HG03378 (cell line): ENCODE results near the gene RNF148.

Source experiments
- ATAC-seq: cut with Tn5 transposase; IDR thresholded peaks from one replicate; pipeline ENCODE4 v1.9.1; 2021; ENCODE audit warnings: mild to moderate bottlenecking, moderate library complexity; ENCODE audit not compliant: unreplicated experiment

RNF148 gene

GRCh38 chr7:122702872-122703510 is at the start of gene RNF148:
Gene RNF148, minus strand, starts transcription at chr7:122702922. Its CDS starts 172 bp downstream, at chr7:122702750.
- no peak for ATAC-seq

GRCh38 chr7:122750389-122750788 is 47.7 kb upstream of the RNF148 start:
- no peak for ATAC-seq

- no peak for ATAC-seq
These were observed 45.5 kb upstream of the RNF148 start for GRCh38 chr7:122748195-122748594.

GRCh38 chr7:122746948-122747347 is 44.2 kb upstream of the RNF148 start:
- no peak for ATAC-seq

- ATAC-seq, result no peak
These were observed 40.5 kb upstream of the RNF148 start for GRCh38 chr7:122743211-122743610.

- ATAC-seq, result no peak
These were observed 36.2 kb upstream of the RNF148 start for GRCh38 chr7:122738947-122739346.

GRCh38 chr7:122736183-122736582 is 33.5 kb upstream of the RNF148 start:
- no peak for ATAC-seq

- ATAC-seq, result no peak
These were observed 25.0 kb upstream of the RNF148 start for GRCh38 chr7:122727759-122728158.

GRCh38 chr7:122727354-122727753 is 24.6 kb upstream of the RNF148 start:
- no peak for ATAC-seq

- ATAC-seq, result no peak
These were observed 24.2 kb upstream of the RNF148 start for GRCh38 chr7:122726881-122727280.

- no peak for ATAC-seq
These were observed 21.6 kb upstream of the RNF148 start for GRCh38 chr7:122724366-122724765.

GRCh38 chr7:122719010-122719578 is 16.4 kb upstream of the RNF148 start:
- ATAC-seq, result no peak

GRCh38 chr7:122717356-122718089 is 14.8 kb upstream of the RNF148 start:
- ATAC-seq, result no peak

GRCh38 chr7:122715183-122715582 is 12.5 kb upstream of the RNF148 start:
- ATAC-seq, result no peak

GRCh38 chr7:122710916-122711315 is 8.2 kb upstream of the RNF148 start:
- no peak for ATAC-seq

- ATAC-seq, result no peak
These were observed 7.4 kb upstream of the RNF148 start for GRCh38 chr7:122709930-122710646.

- ATAC-seq, result no peak
These were observed 4.1 kb upstream of the RNF148 start for GRCh38 chr7:122706836-122707235.

- no peak for ATAC-seq
These were observed 3.7 kb downstream of the RNF148 start, which contains the start of gene RNF133 for GRCh38 chr7:122699017-122699416. Gene RNF133, minus strand, starts transcription at chr7:122699117. Its CDS starts 199 bp downstream, at chr7:122698918.

GRCh38 chr7:122695816-122696215 is 6.9 kb downstream of the RNF148 start:
- ATAC-seq, result no peak

GRCh38 chr7:122694697-122695096 is 8.0 kb downstream of the RNF148 start:
- ATAC-seq, result no peak

GRCh38 chr7:122692769-122693309 is 9.9 kb downstream of the RNF148 start:
- no peak for ATAC-seq
